NCI-H187 treated with DMSO at 0.1 percent for 48 hours (cell line): ENCODE results near the gene PPA2.

ENCODE experiments used
- DNase-seq: peaks from one replicate; lab custom pipeline; 2025; lab: John Stamatoyannopoulos, UW

The PPA2 gene

GRCh38 chr4:105389167-105389566 is 84.7 kb downstream of the PPA2 start:
- no peak for DNase-seq

- DNase-seq = no peak
Observed at GRCh38 chr4:105387466-105387865, 86.4 kb downstream of the PPA2 start.

- no peak for DNase-seq
Observed at GRCh38 chr4:105386012-105386411, 87.8 kb downstream of the PPA2 start.

GRCh38 chr4:105374071-105374470 is 99.8 kb downstream of the PPA2 start:
- DNase-seq = no peak

GRCh38 chr4:105373324-105373723 is 100.5 kb downstream of the PPA2 start:
- DNase-seq = no peak

DNA sequence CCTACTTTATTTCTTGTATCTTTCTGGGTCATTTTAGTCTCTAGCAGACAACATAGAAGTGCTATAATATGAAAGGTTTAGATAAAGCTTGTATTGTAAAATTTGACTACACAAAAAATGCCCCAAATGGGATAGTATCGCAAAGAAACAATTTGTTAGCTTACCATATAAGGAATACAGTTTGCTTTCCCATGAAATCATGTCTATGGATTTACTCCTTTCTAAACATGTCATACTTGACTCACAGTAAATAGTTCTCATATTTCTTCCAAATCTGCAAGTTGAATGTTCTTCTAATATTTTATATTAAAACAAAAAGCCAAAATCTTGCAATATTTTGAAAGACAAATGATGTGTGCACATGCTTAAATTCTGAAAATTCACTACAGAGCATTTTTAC is 103.9 kb downstream of the PPA2 start:
- DNase-seq = no peak

- no peak for DNase-seq
Observed at GRCh38 chr4:105361053-105361452, 112.8 kb downstream of the PPA2 start.

DNA sequence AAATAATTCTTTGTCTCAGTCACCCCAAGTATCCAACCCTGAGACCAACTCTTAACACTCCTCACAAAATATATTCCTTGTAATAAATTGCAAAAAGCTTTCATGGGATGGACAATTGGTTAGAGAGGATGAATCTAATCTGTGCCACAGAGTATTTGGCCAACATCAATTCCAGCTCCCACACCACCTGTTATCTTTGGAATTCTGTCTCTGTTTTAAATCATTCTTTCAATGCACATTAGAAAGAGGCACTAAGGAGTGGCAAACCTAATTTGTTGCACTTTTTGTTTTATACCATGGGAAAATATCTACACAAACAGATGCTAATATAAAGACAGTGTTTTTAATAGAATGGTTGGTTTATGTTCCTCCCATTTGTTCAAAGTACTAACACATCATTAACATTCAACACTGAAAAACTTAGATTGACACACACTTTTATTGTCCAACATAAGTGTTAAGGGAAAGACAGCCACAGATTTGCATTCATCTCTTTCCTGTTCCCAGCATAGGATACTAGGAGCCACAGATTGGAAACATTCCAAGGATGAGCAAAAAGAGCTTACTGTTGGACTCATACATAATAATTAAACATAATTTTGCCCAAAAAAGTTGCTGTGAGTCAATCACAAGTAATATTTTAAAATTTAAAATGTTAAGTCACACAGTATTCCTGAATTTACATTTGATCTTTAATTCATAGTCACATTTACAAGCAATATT is 116.4 kb downstream of the PPA2 start:
- no peak for DNase-seq

DNA sequence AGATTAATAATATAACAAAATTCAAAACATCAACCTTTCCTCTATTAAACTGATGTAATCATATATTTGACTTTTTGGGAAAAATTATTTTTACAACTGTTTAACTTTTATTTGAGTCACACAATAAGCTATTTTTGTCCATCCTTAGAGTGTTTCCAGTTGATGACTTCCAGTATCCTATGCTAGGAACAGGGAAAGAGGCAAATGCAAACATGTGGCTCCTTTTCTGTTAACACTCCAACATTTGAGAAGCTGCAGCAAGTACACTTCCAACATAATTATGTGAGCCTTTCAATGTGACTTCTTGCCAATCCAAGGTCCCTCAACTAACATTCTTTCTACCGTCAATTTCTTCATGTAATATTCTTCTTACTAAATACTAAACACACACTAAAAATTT is 117.7 kb downstream of the PPA2 start:
- DNase-seq = no peak

DNA sequence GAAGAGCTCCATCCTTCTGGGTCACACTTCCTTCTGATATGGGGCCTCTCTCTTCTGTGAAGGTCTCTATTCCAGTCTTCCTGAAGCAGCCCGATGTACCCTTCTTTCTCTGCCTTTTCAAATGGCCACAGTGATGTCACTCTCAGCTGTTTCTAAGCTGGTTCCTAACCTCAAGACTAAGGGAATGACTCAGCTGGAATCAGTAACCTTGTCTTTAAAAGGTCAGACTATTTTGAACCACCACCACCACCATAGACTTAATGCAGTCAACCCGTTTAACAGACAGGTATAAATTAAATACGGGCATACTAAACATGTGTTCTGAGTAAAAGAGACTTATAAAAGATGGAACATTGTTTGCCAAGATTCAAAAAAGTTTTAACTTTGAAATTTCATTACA is 121.0 kb downstream of the PPA2 start:
- no peak for DNase-seq

DNA sequence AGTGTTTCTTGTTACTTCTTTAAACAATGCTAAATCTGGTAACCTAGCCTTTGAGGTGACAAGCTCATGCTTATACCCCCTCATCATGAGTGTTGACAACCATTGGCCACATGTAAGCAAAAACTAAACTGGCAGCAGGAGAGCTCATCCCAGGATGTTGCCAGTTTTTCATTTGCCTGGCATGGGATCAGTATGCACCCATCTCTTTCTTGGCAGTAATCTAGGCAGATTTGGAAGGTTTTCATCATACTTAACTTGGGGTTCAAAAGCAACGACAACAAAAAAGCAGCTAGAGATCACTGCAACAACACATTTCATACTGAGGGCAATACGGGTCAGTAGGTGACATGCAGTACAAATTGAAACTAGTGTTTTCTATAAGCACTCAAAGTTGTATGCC is 122.0 kb downstream of the PPA2 start:
- DNase-seq = no peak

DNA sequence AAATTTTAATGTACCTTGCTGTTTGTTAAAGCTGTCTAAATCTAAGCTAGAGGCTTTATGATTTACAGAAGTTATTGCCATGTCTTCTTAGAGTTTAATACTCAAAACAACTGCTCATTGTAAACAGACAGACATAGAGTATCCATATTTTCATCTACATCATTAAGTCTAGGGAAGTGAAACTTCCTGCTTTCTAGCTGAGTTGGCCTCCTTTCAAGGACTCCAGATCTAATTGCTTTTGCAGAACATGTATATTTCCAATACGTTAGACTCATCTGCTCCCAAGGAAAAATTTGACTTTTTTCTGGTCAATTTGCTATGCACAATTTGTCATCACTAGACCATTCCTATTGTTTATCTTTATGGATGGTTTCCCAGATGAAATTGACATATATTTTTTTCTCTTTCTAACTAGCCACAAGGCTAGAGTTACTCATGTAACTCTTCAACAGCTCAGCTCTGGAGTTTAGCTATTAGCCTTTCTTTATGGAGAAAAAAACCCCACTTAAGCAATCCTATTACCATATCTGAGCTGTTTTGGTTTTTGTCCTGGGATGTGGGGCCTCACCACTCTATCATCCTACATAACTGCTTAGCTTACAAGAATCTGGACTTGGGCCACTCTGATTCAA is 122.9 kb downstream of the PPA2 start:
- DNase-seq = no peak

DNA sequence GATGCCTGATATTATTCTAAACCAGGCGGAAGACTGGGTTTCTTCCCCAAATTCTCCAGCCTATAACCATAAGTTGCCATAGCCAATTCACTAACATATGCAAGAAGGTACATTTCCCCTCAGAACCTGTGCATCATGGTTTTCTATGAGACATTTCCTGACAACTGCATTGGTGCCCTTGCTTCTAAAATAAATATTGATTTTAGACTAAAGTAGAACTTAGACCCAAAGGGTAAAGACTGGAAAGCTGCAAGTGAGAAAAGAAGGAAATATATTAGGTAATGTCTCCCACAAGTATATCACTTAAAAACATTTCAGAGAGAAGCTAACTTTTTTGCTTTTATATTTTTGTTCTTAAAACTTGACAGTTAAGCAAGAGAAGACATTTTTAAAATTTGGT is 125.1 kb downstream of the PPA2 start:
- DNase-seq = no peak

DNA sequence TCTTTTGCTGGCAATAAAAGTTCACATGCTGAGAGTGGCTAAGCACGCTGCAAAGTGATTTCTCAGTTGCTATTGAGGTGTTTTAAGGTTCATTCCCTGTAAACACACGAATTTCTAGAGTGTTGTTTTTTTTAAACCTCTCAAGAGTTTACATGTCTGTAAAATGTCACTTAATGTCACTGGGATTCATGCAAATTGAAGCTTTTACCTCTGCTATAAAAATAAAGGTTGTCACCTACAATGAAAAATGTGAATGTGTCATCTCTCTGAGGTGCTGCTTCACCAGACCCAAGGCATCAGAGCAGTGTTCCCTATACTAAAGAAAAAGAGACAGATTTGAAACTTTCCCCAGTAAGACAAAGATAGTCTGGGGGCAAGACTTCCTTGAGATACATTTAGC is 127.0 kb downstream of the PPA2 start:
- DNase-seq = no peak

- DNase-seq = no peak
Observed at GRCh38 chr4:105345838-105346237, 128.0 kb downstream of the PPA2 start.

DNA sequence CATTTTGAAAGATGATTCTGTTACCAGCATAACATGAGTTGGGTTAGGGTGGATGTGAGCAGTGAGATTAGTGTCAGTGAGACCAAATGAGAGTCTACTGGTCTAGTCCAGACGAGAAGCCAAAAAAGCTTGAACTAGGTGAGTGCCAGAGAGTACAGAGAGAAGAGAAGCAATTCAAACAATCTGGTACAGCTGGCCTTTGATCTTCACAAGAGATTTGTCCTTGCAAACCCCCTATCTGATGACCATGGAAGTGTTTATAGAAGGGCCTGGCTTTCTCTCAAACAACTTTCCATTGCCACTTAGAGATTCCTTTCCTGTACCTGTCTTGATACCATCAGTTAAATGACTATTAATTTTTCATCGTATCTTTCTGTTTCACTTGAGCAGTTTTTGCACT is 128.5 kb downstream of the PPA2 start:
- no peak for DNase-seq

- DNase-seq = no peak
Observed at GRCh38 chr4:105344141-105344540, 129.7 kb downstream of the PPA2 start.

DNA sequence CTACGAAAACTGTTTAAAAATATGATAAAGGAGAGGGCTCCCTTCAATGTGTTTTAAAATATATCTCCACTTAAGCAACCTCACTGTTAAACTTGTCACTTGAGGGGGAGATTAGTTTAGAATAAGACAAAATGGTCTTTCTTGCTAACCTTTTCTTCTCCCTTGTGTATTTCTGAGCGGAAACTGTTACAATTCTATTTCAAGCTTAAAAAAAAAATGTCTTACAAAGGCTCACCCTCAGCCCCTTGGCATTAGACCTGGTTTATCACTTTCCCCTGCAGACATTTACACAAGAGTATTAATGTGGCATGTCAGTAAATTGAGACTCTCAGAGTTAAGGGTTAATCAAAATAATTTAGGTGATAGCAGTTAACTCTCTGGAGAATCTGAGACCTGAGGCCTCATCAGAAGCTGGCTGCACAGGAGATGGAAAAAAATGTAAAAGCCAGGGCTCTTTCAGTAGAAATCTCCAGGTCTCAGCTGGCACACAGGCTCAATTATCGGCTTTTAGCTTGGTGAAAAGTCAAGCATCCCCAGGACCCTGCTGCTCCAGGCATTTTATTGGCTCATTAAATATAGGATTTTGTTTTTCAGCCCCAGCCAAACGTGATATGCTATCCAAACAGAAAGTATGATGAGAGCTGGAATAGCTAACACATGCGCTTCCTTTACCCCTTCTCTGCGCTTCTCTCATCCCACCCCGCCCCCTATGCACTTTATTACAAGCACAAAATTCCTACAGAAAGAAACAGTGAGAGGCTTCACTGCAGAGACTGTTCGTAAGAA is 130.5 kb downstream of the PPA2 start:
- DNase-seq = no peak

DNA sequence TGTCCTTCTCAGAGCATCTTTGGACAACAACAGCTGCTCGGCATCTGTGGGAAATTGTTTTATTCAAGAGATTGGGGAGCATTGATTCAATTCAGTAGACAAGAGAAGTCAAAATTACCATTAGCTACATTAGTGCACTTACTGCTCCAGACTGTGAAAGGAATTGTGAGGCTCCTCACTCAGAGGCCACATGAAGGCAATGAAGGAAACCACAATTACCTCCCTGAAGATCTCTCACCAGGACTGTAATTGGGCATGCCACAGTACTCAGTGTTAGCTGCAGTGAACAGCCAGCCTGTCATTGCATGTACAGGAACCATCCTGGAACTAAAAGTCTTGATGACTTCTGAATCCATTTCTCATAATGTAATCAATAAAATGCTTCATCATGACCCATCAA is 144.8 kb downstream of the PPA2 start:
- no peak for DNase-seq

DNA sequence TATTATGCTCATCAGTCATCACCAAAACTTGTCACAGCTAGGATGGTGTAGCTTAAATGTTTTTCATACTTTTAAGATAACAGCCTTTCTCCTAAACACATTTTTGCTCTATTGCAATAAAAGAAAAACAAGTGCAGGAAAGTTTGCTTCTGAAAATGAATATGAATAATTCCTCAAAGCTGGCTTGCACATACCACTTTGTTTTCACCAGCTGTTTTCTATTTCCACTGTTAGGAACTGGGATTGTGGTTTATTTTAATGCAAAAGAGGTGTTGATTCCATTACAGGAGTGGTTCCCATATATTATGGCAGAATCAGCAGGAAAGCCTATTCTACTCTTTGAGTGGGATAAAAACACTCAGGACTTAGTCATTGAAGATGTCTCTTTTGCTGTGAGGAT is 145.9 kb downstream of the PPA2 start:
- DNase-seq = no peak

GRCh38 chr4:105327222-105327621 is 146.6 kb downstream of the PPA2 start:
- no peak for DNase-seq
